ENCODE data around the gene KCNC3.
"Not testable (repeated sequence)": the region's sequence is repeated elsewhere in the genome, so short reads cannot be mapped to it uniquely, and the experiment has no call there.

- not testable (repeated sequence) for TF ChIP-seq CTCF (conservative IDR thresholded peaks at IDR 0.05; ENCODE audit: low read length); EZH2phosphoT487 (IDR thresholded peaks at IDR 0.05; ENCODE audit: borderline replicate concordance)
Observed at GRCh38 chr19:50347089-50347581, 18.0 kb upstream of the KCNC3 start.

All from Loucy (cell line).